Vagina (tissue), 2 donors: ENCODE measurements around the gene DEPP1. TPM values are rescaled to one million over a fixed set of nuclear protein-coding genes. Genes with fewer than 3 reads are reported as not detected.

Experiments used
- DNase-seq, 2 donors: peaks; one replicate each; pipeline ENCODE4 v3.0.0-alpha.2; 2017; ENCODE audit errors: extremely low spot score in 2 of 2
- H3K27ac ChIP-seq: fragments of 200-600 bp; sonication (generic); one replicate; pipeline ENCODE4 v1.5.1; 2019
- H3K27me3 ChIP-seq: fragments of 200-600 bp; sonication (generic); one replicate; pipeline ENCODE4 v1.5.1; 2019
- H3K36me3 ChIP-seq, 2 donors: fragments of 200-600 bp; sonication (generic); one replicate each; pipeline ENCODE4 v1.5.1; 2017 to 2019
- H3K4me1 ChIP-seq: fragments of 200-600 bp; sonication (generic); one replicate; pipeline ENCODE4 v1.5.1; 2019
- H3K4me3 ChIP-seq, 2 donors: fragments of 200-600 bp; sonication (generic); 1 replicate in 1 of 2; 2 replicates in 1 of 2; pipeline ENCODE4 v1.5.1; 2016 to 2019
- H3K9me3 ChIP-seq: fragments of 200-600 bp; sonication (generic); one replicate; pipeline ENCODE4 v1.5.1; 2019
- POLR2A ChIP-seq, 2 donors: fragments of 450-650 bp; IDR thresholded peaks; one replicate each; pipeline ENCODE4 v1.6.1; 2017; ENCODE audit warnings: antibody characterized with exemption in 2 of 2, mild to moderate bottlenecking in 2 of 2, moderate library complexity in 2 of 2
- POLR2AphosphoS5 ChIP-seq, 2 donors: sonication (generic); formaldehyde crosslinking; IDR thresholded peaks; one replicate each; pipeline ENCODE4 v1.9.0; 2017; ENCODE audit warnings: antibody characterized with exemption in 2 of 2, mild to moderate bottlenecking in 2 of 2, low read depth in 1 of 2; ENCODE audit not compliant: insufficient read depth in 1 of 2
- intact Hi-C: fragments of 100-400 bp; cut with DNase I; formaldehyde crosslinking; loops from one replicate; pipeline ENCODE4 v1.15.1; 2023
- total RNA-seq: library from RNA; depleted of rRNA; stranded (reverse); fragments of >200 nt; gene quantifications from one replicate; pipeline ENCODE4 v1.2.3, GENCODE V29; 2016
- TF ChIP-seq, protein P1 (sequence below), 3 experiments: fragments of 450-650 bp in 2 of 3; fragments of 200-600 bp in 1 of 3; sonication (generic) in 1 of 3; IDR thresholded peaks; one replicate each; pipeline ENCODE4 v1.5.1; 2017 to 2019; ENCODE audit warnings: antibody characterized with exemption in 3 of 3, mild to moderate bottlenecking in 2 of 3, moderate library complexity in 2 of 3

The DEPP1 gene
- total RNA-seq, 1 donor from 2014 or later, result 155 TPM

DNA sequence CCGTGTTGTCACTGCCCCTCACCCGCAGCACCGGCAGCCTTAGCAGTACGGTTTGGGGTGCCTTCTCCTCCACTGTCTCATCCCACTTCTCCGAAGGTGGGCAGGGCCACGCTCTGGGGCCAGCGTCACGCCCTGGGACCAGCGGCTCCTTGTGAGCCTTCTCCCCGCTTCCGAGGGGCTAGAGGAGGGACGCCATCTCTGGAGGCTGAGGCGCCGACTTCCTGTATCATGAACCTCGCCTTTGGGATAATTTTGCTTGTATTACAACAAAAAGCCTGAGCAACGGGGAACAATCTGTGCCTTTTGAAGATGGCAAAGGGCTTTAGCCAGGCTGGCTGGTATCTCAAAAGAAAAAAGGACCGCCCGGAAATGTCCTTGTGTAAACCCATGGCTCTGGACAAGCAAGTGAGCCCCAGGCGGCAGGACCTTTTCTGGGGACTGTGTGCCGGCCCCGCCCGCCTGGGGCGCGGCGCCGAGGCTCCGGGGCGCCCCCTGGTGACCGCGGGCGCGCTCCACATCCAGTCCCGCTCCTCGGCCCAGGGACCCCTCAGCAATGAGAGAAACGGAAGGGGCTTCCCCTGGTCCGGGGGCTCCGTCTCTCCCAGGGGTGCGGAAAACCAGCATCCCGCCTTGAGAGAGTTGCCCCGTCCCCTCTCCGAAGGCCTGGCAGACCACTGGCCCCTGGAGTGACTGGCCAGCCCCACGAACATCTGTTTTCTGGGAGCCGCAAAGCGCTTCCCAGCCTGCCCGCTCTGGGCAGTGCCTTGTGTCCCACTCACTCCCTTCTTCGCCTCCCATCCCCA, 3.8 kb downstream of the DEPP1 start:
- H3K9me3 ChIP-seq, result no peaks in the 10 kb centered on the region
- intact Hi-C loops, result loop anchor here (5.0 kb wide), 1 partner anchor 43 kb away; no protein-coding TSS in a partner anchor
- peaks cover 0 to 4% of the 10 kb centered on the region in 2 donors for H3K36me3 ChIP-seq
- H3K27me3 ChIP-seq, result no peaks in the 10 kb centered on the region
- TF ChIP-seq POLR2AphosphoS5 (IDR thresholded peaks at IDR 0.05; ENCODE audit: insufficient read depth in 1 of 2, low read depth in 1 of 2) (peak in 1 of 2 donors; percentile 46), POLR2A (IDR thresholded peaks at IDR 0.05) (no peak)
- TF ChIP-seq, protein P1, sequence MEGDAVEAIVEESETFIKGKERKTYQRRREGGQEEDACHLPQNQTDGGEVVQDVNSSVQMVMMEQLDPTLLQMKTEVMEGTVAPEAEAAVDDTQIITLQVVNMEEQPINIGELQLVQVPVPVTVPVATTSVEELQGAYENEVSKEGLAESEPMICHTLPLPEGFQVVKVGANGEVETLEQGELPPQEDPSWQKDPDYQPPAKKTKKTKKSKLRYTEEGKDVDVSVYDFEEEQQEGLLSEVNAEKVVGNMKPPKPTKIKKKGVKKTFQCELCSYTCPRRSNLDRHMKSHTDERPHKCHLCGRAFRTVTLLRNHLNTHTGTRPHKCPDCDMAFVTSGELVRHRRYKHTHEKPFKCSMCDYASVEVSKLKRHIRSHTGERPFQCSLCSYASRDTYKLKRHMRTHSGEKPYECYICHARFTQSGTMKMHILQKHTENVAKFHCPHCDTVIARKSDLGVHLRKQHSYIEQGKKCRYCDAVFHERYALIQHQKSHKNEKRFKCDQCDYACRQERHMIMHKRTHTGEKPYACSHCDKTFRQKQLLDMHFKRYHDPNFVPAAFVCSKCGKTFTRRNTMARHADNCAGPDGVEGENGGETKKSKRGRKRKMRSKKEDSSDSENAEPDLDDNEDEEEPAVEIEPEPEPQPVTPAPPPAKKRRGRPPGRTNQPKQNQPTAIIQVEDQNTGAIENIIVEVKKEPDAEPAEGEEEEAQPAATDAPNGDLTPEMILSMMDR (IDR thresholded peaks at IDR 0.05), result peak; percentile 65 to 99 (median 97)
- no peak for DNase-seq
- H3K27ac ChIP-seq, result peak overlapping the region; percentile 95
- H3K4me3 ChIP-seq, result peak overlapping the region; percentile 41 to 54
- H3K4me1 ChIP-seq, result peaks cover 47% of the 10 kb centered on the region

DNA sequence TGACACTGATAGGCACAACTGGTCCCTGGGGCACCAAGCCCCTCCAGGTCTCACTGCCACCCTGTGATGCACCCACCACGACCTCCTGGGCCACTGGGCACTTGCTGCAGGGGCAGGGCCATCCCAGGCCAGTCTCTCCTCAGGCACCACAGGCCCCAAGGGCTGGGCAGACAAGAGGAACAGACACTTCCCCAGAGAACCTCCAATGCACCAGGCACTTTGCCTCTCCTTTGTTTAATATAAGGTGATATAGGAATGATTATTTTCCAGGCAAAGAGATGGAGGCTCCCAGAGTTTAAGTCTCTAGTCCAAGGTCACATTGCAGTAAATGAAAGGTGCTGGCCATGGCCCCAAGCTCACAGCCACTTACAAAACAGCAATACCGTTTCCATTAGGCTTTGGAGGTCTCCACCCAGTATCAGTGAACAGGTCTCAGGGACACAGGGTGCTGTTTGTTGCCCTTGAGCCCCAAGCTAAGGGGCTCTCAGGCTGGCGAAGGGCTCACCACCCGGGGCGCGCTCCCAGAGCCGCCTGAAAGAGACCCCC, 4.5 kb downstream of the DEPP1 start:
- intact Hi-C loops, result loop anchor here (5.0 kb wide), 1 partner anchor 42 kb away; no protein-coding TSS in a partner anchor
- TF ChIP-seq, protein P1 (IDR thresholded peaks at IDR 0.05), result no peak
- no peak for TF ChIP-seq POLR2A (IDR thresholded peaks at IDR 0.05)
- no peak for TF ChIP-seq POLR2AphosphoS5 (IDR thresholded peaks at IDR 0.05; ENCODE audit: insufficient read depth in 1 of 2, low read depth in 1 of 2)
- peaks cover 40% of the 10 kb centered on the region for H3K4me1 ChIP-seq
- H3K27me3 ChIP-seq, result no peaks in the 10 kb centered on the region
- no peak for DNase-seq
- H3K27ac ChIP-seq, result peak overlapping the region; percentile 95
- H3K4me3 ChIP-seq, result peak overlapping the region; percentile 41 to 54
- H3K9me3 ChIP-seq, result no peaks in the 10 kb centered on the region
- H3K36me3 ChIP-seq, result peaks cover 0 to 4% of the 10 kb centered on the region in 2 donors

DNA sequence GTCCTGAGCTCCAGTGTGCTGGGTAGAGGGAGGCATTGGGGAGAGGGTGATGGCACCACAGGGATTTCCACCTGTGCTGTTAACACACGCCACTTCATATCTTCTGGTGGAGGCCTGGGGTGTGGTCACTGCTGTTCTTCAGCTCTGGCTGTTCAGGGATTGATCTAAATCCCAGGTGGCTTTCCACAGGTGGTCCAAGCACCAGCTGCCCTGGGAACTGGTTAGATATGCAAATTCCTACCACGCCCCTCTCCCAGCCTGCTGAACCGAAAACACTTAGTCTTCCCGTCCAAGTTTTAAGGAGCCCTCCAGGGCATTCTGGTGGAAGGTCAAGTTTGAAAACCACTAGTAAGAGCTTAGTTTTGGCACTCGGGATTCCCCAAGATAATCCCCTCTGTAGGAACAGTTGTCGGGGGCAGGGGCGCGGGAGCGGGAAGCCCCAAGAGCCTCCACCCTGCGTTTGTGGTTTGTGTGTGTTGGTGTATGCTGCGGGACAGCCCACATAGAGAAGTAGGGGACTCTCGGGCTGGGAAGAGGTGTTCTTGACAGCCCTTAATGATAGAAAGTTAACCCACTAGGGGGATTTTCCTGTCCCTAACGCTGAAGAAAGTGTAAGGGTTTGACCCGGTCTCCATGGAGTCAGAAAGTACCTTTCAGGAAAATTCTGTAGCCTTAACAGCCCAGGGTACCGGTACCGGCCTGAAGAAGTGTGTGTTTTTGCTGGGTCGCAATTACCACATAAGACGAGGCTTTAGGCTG, 5.1 kb downstream of the DEPP1 start:
- H3K27me3 ChIP-seq, result no peaks in the 10 kb centered on the region
- DNase-seq, result no peak
- peak overlapping the region; percentile 95 for H3K27ac ChIP-seq
- intact Hi-C loops, result loop anchor here (5.0 kb wide), 1 partner anchor 41 kb away; no protein-coding TSS in a partner anchor
- H3K4me3 ChIP-seq, result peak overlapping the region in 1 of 2 donors; percentile 41
- TF ChIP-seq, protein P1 (IDR thresholded peaks at IDR 0.05), result no peak
- TF ChIP-seq POLR2A (IDR thresholded peaks at IDR 0.05) (no peak), POLR2AphosphoS5 (IDR thresholded peaks at IDR 0.05; ENCODE audit: insufficient read depth in 1 of 2, low read depth in 1 of 2) (no peak)
- no peaks in the 10 kb centered on the region for H3K9me3 ChIP-seq
- H3K36me3 ChIP-seq, result peaks cover 0 to 4% of the 10 kb centered on the region in 2 donors
- peaks cover 34% of the 10 kb centered on the region for H3K4me1 ChIP-seq

DNA sequence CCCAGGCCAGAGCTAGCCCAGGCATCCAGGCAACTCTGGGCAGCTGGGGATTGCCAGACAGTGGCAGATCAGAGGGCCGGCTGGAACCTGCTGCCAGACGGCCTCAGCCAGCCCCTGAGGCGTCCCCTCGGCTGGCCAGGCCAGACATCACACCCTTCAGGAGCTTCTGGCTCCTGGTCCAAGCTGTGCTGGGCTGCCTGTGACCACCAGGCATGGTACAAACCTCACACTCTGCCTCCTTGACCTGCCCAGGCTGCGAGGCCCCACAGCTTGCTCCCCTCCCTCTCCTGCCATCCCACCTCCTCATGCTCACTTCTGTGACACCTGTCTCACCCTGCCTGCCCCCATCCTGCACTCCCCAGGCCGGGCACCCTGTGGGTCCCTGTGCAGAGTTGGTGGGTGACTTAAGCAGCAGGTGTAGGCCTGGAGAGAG, 5.7 kb downstream of the DEPP1 start:
- no peak for DNase-seq
- H3K4me1 ChIP-seq, result peaks cover 36% of the 10 kb centered on the region
- peaks cover 0 to 4% of the 10 kb centered on the region in 2 donors for H3K36me3 ChIP-seq
- no peak overlapping the region for H3K27ac ChIP-seq
- H3K4me3 ChIP-seq, result no peak overlapping the region
- H3K9me3 ChIP-seq, result no peaks in the 10 kb centered on the region
- H3K27me3 ChIP-seq, result no peaks in the 10 kb centered on the region
- TF ChIP-seq, protein P1 (IDR thresholded peaks at IDR 0.05), result no peak
- TF ChIP-seq POLR2A (IDR thresholded peaks at IDR 0.05) (no peak), POLR2AphosphoS5 (IDR thresholded peaks at IDR 0.05; ENCODE audit: insufficient read depth in 1 of 2, low read depth in 1 of 2) (no peak)
- intact Hi-C loops, result loop anchor here (5.0 kb wide), 1 partner anchor 41 kb away; no protein-coding TSS in a partner anchor
